HCT116 (cell line): Measurements from ENCODE around the gene ZFHX3. TPM values are rescaled to one million over a fixed set of nuclear protein-coding genes. Genes with fewer than 3 reads are reported as not detected.

Experiments
- ATAC-seq: fragments of 200-7000 bp; cut with Tn5 transposase; 2 replicates; pipeline ENCODE4 v1.9.1; 2020; ENCODE audit warnings: mild to moderate bottlenecking, moderate library complexity
- BruUV-seq: library from RNA; stranded (reverse); fragments of 400-500 nt; replicated peaks from 2 replicates; lab custom pipeline; 2021; lab: Mats Ljungman, UMichigan
- CTCF ChIA-PET: fragments of 300-600 bp; sonication (Branson Sonifier 250); formaldehyde crosslinking; loops from one replicate; lab custom pipeline; 2021; ENCODE audit warnings: antibody characterized with exemption; lab: Charles Lee
- POLR2A ChIA-PET: fragments of 300-600, 350-600 bp; sonication (Branson Sonifier 250); formaldehyde crosslinking; loops from one replicate; lab custom pipeline; 2021; ENCODE audit warnings: antibody characterized with exemption; lab: Charles Lee
- RAD21 ChIA-PET, 2 experiments: fragments of 300-600 bp; sonication (Branson Sonifier 250); formaldehyde crosslinking; loops; one replicate each; lab custom pipeline; 2023; ENCODE audit warnings: low total read pairs in 2 of 2; ENCODE audit not compliant: uncharacterized antibody in 2 of 2, unreplicated experiment in 2 of 2, low non-redundant PET in 1 of 2; lab: Charles Lee
- DNase-seq: peaks from one replicate; pipeline ENCODE4 v3.0.0-alpha.2; 2010; ENCODE audit warnings: low read depth, low spot score
- H2AFZ ChIP-seq: fragments of 200-600 bp; shearing (Covaris generic), sonication (generic); 2 replicates; pipeline ENCODE4 v1.6.1; 2017; ENCODE audit warnings: low read depth, mixed run types, mixed read lengths, antibody characterized with exemption, low read length; ENCODE audit not compliant: poor library complexity, severe bottlenecking
- H3K27ac ChIP-seq: 2 replicates; pipeline ENCODE4 v1.5.1; 2012; ENCODE audit warnings: low read depth, low read length
- H3K27me3 ChIP-seq: fragments of 200-600 bp; sonication (generic); 2 replicates; pipeline ENCODE4 v1.6.1; 2016; ENCODE audit warnings: mixed run types, low read length, mixed read lengths; ENCODE audit not compliant: insufficient read depth
- H3K36me3 ChIP-seq, 2 experiments: fragments of 200-500 bp in 1 of 2; fragments of 200-600 bp in 1 of 2; sonication (Bioruptor generic) in 1 of 2; sonication (generic) in 1 of 2; 2 replicates each; pipeline versions ENCODE4 v1.5.1 to v1.6.1; 2014 to 2016; ENCODE audit warnings: low read length in 2 of 2, inconsistent platforms in 1 of 2, mixed read lengths in 1 of 2, mixed run types in 1 of 2; ENCODE audit not compliant: insufficient read depth in 2 of 2, control insufficient read depth in 1 of 2
- H3K4me1 ChIP-seq, 2 experiments: fragments of 200-600 bp in 1 of 2; sonication (generic) in 1 of 2; 2 replicates each; pipeline versions ENCODE4 v1.5.1 to v1.6.1; 2012 to 2017; ENCODE audit warnings: low read length in 2 of 2, inconsistent platforms in 1 of 2, mild to moderate bottlenecking in 1 of 2, mixed read lengths in 1 of 2, mixed run types in 1 of 2, moderate library complexity in 1 of 2; ENCODE audit not compliant: insufficient read depth in 2 of 2, control insufficient read depth in 1 of 2
- H3K4me2 ChIP-seq: fragments of 200-600 bp; sonication (generic); 2 replicates; pipeline ENCODE4 v1.6.1; 2017; ENCODE audit warnings: mixed run types, low read length, mixed read lengths
- H3K4me3 ChIP-seq, 2 experiments: fragments of 200-600 bp in 1 of 2; sonication (generic) in 1 of 2; replicated peaks in 1 of 2; 2 replicates each; pipeline ENCODE4 v1.5.1; 2011 to 2016; ENCODE audit warnings: low read length in 2 of 2, control low read depth in 1 of 2, low read depth in 1 of 2, mild to moderate bottlenecking in 1 of 2, mixed read lengths in 1 of 2, mixed run types in 1 of 2
- H3K79me2 ChIP-seq: fragments of 200-600 bp; sonication (generic); 2 replicates; pipeline ENCODE4 v1.6.1; 2017; ENCODE audit warnings: mild to moderate bottlenecking, mixed run types, low read length, moderate library complexity, mixed read lengths; ENCODE audit not compliant: insufficient read depth
- H3K9ac ChIP-seq: fragments of 200-600 bp; sonication (generic); 2 replicates; pipeline ENCODE4 v1.6.1; 2016; ENCODE audit warnings: low read length, mixed read lengths
- H3K9me2 ChIP-seq: fragments of 200-600 bp; sonication (generic), shearing (Covaris generic); 2 replicates; pipeline ENCODE4 v1.6.1; 2017; ENCODE audit warnings: mixed run types, mild to moderate bottlenecking, moderate library complexity; ENCODE audit not compliant: insufficient read depth
- H3K9me3 ChIP-seq, 2 experiments: fragments of 200-500 bp in 1 of 2; fragments of 200-600 bp in 1 of 2; sonication (Bioruptor generic) in 1 of 2; sonication (generic) in 1 of 2; 2 replicates each; pipeline ENCODE4 v1.6.1; 2014 to 2017; ENCODE audit warnings: low read length in 2 of 2, mixed read lengths in 2 of 2, inconsistent platforms in 1 of 2, low read depth in 1 of 2, mild to moderate bottlenecking in 1 of 2, mixed run types in 1 of 2, moderate library complexity in 1 of 2; ENCODE audit not compliant: control insufficient read depth in 1 of 2, insufficient read depth in 1 of 2
- H4K20me1 ChIP-seq: fragments of 200-600 bp; sonication (generic), shearing (Covaris generic); 2 replicates; pipeline ENCODE4 v1.6.1; 2017; ENCODE audit warnings: mixed run types, mild to moderate bottlenecking, moderate library complexity; ENCODE audit not compliant: insufficient read depth
- ATF3 ChIP-seq: IDR thresholded peaks from 2 replicates; pipeline ENCODE4 v1.6.1; 2012
- CBX3 ChIP-seq: IDR thresholded peaks from 2 replicates; pipeline ENCODE4 v1.6.1; 2012; ENCODE audit warnings: low read depth
- CTCF ChIP-seq, 3 experiments: fragments of 200-600 bp in 1 of 3; sonication (generic) in 1 of 3; IDR thresholded peaks in 2 of 3; conservative IDR thresholded peaks in 1 of 3; 2 replicates each; pipeline ENCODE4 v1.5.1; 2012 to 2017; ENCODE audit warnings: low read depth in 2 of 3, low read length in 2 of 3, antibody characterized with exemption in 1 of 3, borderline replicate concordance in 1 of 3, control low read depth in 1 of 3, mild to moderate bottlenecking in 1 of 3, mixed read lengths in 1 of 3, mixed run types in 1 of 3, moderate library complexity in 1 of 3; ENCODE audit not compliant: insufficient read depth in 1 of 3
- EGR1 ChIP-seq: IDR thresholded peaks from 2 replicates; pipeline ENCODE4 v1.6.1; 2012; ENCODE audit warnings: low read depth
- EZH2 ChIP-seq: fragments of 200-600 bp; sonication (generic); IDR thresholded peaks from 2 replicates; pipeline ENCODE4 v1.6.1; 2017; ENCODE audit warnings: antibody characterized with exemption, mixed run types
- EZH2phosphoT487 ChIP-seq: fragments of 200-600 bp; IDR thresholded peaks from 2 replicates; pipeline ENCODE4 v1.6.1; 2018; ENCODE audit warnings: antibody characterized with exemption, borderline replicate concordance
- FOSL1 ChIP-seq: IDR thresholded peaks from 2 replicates; pipeline ENCODE4 v1.6.1; 2012; ENCODE audit warnings: low read depth
- MAX ChIP-seq: IDR thresholded peaks from 2 replicates; pipeline ENCODE4 v1.6.1; 2012
- POLR2A ChIP-seq: IDR thresholded peaks from 2 replicates; pipeline ENCODE4 v1.7.0; 2011; ENCODE audit warnings: borderline replicate concordance; ENCODE audit not compliant: insufficient read depth, insufficient read length; ENCODE audit errors: extremely low read depth
- REST ChIP-seq: IDR thresholded peaks from 2 replicates; pipeline ENCODE4 v1.6.1; 2012; ENCODE audit warnings: low read depth
- SIN3A ChIP-seq: IDR thresholded peaks from 2 replicates; pipeline ENCODE4 v1.6.1; 2012; ENCODE audit warnings: low read depth
- SP1 ChIP-seq: IDR thresholded peaks from 2 replicates; pipeline ENCODE4 v1.6.1; 2012; ENCODE audit warnings: low read depth
- YY1 ChIP-seq: IDR thresholded peaks from 2 replicates; pipeline ENCODE4 v1.6.1; 2011; ENCODE audit warnings: low read length, low read depth, moderate library complexity, mild to moderate bottlenecking; ENCODE audit not compliant: insufficient replicate concordance; ENCODE audit errors: extremely low read depth
- ZBTB33 ChIP-seq: IDR thresholded peaks from 2 replicates; pipeline ENCODE4 v1.6.1; 2011; ENCODE audit warnings: mild to moderate bottlenecking, low read length, moderate library complexity; ENCODE audit not compliant: insufficient replicate concordance; ENCODE audit errors: extremely low read depth
- ZFX ChIP-seq: fragments of 450-650 bp; IDR thresholded peaks from 2 replicates; pipeline ENCODE4 v1.6.1; 2017
- ZNF274 ChIP-seq: fragments of 200-500 bp; sonication (Bioruptor generic); IDR thresholded peaks from 2 replicates; pipeline ENCODE4 v1.6.1; 2014; ENCODE audit warnings: mild to moderate bottlenecking, low read depth, low read length, inconsistent platforms
- intact Hi-C: fragments of 100-400 bp; cut with micrococcal nuclease; formaldehyde crosslinking; loops from 2 replicates; pipeline ENCODE4 v1.10.0; 2022
- total RNA-seq: library from RNA; stranded (reverse); gene quantifications from one replicate; pipeline ENCODE4 v1.2.1, GENCODE V29; 2021; ENCODE audit not compliant: unreplicated experiment

ZFHX3 gene
- total RNA-seq, 1 experiment from 2014 or later, result 6.3 TPM

DNA sequence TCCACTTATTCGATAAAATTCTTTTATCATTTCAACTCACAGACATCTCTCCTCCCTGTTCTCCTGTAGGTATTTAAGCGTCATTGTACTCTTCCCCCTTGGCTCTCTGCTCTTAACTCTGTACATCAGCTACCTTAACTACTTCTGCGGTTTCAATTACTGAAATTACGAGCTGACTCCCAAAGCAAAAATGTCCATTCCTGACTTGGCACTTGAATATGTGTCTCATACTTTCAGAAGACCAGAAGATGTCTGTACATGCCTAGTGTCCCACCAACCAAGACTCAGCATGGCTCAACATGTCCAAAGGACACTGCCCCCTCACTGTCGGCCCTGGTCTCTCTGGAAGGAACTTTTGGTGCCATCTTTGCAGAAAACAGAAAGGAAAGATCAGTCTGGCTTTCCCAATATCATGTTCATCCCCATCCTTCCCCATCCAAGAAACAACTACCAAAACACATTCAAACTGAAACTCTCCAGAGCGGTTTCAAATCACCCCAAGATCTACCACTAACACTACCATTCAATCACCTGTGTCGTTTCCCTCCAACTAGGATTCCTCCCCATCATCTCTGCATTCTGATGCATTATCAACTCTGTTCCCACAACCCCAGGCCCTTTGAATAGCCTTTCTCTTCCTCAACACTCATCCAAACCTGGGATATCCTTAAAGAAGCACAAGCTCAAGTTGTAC lies 74.9 kb downstream of the ZFHX3 start:
- H3K27ac ChIP-seq, result no peak overlapping the region
- no peaks in the 10 kb centered on the region for H3K27me3 ChIP-seq
- TF ChIP-seq ATF3 (no peak), POLR2A (no peak), REST (no peak), SP1 (no peak), CBX3 (no peak), MAX (no peak), CTCF (IDR thresholded peaks at IDR 0.05 in 2 of 3, conservative IDR thresholded peaks at IDR 0.05 in 1 of 3; ENCODE audit: borderline replicate concordance in 1 of 3, insufficient read depth in 1 of 3, low read depth in 2 of 3, low read length in 2 of 3) (no peak), ZNF274 (no peak), ZFX (no peak), SIN3A (no peak), EZH2 (no peak), ZBTB33 (no peak), YY1 (no peak), EZH2phosphoT487 (no peak), FOSL1 (no peak), EGR1 (no peak)
- no peaks in the 10 kb centered on the region for H3K4me1 ChIP-seq
- no peak overlapping the region for H3K4me2 ChIP-seq
- no peaks in the 10 kb centered on the region for H4K20me1 ChIP-seq
- CTCF ChIA-PET, result no interaction called here
- no peak overlapping the region for H2AFZ ChIP-seq
- DNase-seq (no peak), ATAC-seq (no peak)
- no peaks in the 10 kb centered on the region for H3K9me2 ChIP-seq
- BruUV-seq, result no TSS peak
- no peak overlapping the region for H3K4me3 ChIP-seq
- POLR2A ChIA-PET, result no interaction called here
- no peaks in the 10 kb centered on the region for H3K36me3 ChIP-seq
- RAD21 ChIA-PET, result no interaction called here
- intact Hi-C loops, result no loop called here
- H3K9ac ChIP-seq, result no peak overlapping the region
- no peaks in the 10 kb centered on the region for H3K9me3 ChIP-seq
- H3K79me2 ChIP-seq, result no peaks in the 10 kb centered on the region
